GM12874 (cell line): ENCODE results near the gene S100A3.

Source experiments
- CTCF ChIP-seq: IDR thresholded peaks from 2 replicates; pipeline ENCODE4 v1.5.1; 2011; ENCODE audit warnings: low read depth, mild to moderate bottlenecking, control low read depth, low read length, moderate library complexity; ENCODE audit not compliant: insufficient read depth

S100A3 gene

GRCh38 chr1:153585006-153585405, 35.9 kb upstream of the S100A3 start:
- TF ChIP-seq CTCF = no peak

- no peak for TF ChIP-seq CTCF
Measured at GRCh38 chr1:153583976-153584375, 34.9 kb upstream of the S100A3 start.

GRCh38 chr1:153578936-153579335, 29.9 kb upstream of the S100A3 start:
- TF ChIP-seq CTCF = no peak

- no peak for TF ChIP-seq CTCF
Measured at GRCh38 chr1:153578490-153578889, 29.4 kb upstream of the S100A3 start.

- TF ChIP-seq CTCF = no peak
Measured at GRCh38 chr1:153577624-153578051, 28.6 kb upstream of the S100A3 start.

- no peak for TF ChIP-seq CTCF
Measured at GRCh38 chr1:153577138-153577537, 28.1 kb upstream of the S100A3 start.

- TF ChIP-seq CTCF = no peak
Measured at GRCh38 chr1:153573351-153573750, 24.3 kb upstream of the S100A3 start.

- peak; percentile 72 for TF ChIP-seq CTCF
Measured at GRCh38 chr1:153572569-153573015, 23.5 kb upstream of the S100A3 start.
